Tibial nerve (tissue), 4 donors: ENCODE data around the gene CTNNA3.

Experiments
- EP300 ChIP-seq, 2 donors: sonication (generic); formaldehyde crosslinking; IDR thresholded peaks; one replicate each; pipeline ENCODE4 v1.6.1; 2017; ENCODE audit warnings: antibody characterized with exemption in 2 of 2, mild to moderate bottlenecking in 1 of 2
- TF ChIP-seq, protein P1 (sequence below), 5 experiments: fragments of 200-600 bp in 3 of 5; fragments of 450-650 bp in 2 of 5; sonication (generic) in 3 of 5; IDR thresholded peaks; one replicate each; pipeline ENCODE4 v1.5.1; 2016 to 2019; ENCODE audit warnings: antibody characterized with exemption in 5 of 5, mild to moderate bottlenecking in 3 of 5, moderate library complexity in 2 of 5

DNA sequence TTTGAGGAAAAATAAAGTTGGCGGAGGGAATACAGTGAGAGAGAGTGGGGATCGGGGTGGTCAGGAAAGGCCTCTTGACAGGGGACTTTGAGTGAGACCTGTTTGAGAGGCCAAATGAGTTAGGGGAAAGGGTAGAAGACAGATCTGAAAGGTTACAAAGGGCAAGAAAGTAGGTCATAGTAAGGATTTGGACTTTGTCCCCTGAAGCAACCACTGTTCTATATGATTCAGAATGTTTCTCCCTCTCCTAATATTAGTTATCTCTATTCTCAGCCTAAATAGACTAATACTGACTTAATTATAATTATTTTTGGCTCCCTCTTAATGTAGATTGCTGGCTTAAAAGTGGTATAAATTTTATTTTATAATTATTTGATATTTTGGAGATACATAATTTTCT lies 88.0 kb downstream of the CTNNA3 start:
- TF ChIP-seq EP300 (IDR thresholded peaks at IDR 0.05): no peak
- TF ChIP-seq, protein P1, sequence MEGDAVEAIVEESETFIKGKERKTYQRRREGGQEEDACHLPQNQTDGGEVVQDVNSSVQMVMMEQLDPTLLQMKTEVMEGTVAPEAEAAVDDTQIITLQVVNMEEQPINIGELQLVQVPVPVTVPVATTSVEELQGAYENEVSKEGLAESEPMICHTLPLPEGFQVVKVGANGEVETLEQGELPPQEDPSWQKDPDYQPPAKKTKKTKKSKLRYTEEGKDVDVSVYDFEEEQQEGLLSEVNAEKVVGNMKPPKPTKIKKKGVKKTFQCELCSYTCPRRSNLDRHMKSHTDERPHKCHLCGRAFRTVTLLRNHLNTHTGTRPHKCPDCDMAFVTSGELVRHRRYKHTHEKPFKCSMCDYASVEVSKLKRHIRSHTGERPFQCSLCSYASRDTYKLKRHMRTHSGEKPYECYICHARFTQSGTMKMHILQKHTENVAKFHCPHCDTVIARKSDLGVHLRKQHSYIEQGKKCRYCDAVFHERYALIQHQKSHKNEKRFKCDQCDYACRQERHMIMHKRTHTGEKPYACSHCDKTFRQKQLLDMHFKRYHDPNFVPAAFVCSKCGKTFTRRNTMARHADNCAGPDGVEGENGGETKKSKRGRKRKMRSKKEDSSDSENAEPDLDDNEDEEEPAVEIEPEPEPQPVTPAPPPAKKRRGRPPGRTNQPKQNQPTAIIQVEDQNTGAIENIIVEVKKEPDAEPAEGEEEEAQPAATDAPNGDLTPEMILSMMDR (IDR thresholded peaks at IDR 0.05): no peak
